ENCODE measurements around the gene ZC3HAV1.

GRCh38 chr7:139068544-139069399 is 40.7 kb downstream of the ZC3HAV1 start:
- TF ChIP-seq, protein P1, sequence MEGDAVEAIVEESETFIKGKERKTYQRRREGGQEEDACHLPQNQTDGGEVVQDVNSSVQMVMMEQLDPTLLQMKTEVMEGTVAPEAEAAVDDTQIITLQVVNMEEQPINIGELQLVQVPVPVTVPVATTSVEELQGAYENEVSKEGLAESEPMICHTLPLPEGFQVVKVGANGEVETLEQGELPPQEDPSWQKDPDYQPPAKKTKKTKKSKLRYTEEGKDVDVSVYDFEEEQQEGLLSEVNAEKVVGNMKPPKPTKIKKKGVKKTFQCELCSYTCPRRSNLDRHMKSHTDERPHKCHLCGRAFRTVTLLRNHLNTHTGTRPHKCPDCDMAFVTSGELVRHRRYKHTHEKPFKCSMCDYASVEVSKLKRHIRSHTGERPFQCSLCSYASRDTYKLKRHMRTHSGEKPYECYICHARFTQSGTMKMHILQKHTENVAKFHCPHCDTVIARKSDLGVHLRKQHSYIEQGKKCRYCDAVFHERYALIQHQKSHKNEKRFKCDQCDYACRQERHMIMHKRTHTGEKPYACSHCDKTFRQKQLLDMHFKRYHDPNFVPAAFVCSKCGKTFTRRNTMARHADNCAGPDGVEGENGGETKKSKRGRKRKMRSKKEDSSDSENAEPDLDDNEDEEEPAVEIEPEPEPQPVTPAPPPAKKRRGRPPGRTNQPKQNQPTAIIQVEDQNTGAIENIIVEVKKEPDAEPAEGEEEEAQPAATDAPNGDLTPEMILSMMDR (IDR thresholded peaks at IDR 0.05) = no peak
- no peak for TF ChIP-seq EZH2 (IDR thresholded peaks at IDR 0.05)
